Measurements from ENCODE around the gene ICAM2. TPM values are rescaled to one million over a fixed set of nuclear protein-coding genes. Genes with fewer than 3 reads are reported as not detected.

Gene ICAM2
- total RNA-seq, 4 donors from 2014 or later: 45.6 to 92.1 (median 69.8) TPM

- TF ChIP-seq CTCF (IDR thresholded peaks at IDR 0.05; ENCODE audit: low read depth): no peak
These were observed 2.2 kb upstream of the ICAM2 start for GRCh38 chr17:64022611-64023063.

GRCh38 chr17:64017381-64017980 is 3.0 kb downstream of the ICAM2 start:
- peak; percentile 41 for TF ChIP-seq CTCF (IDR thresholded peaks at IDR 0.05; ENCODE audit: low read depth)

- TF ChIP-seq CTCF (IDR thresholded peaks at IDR 0.05; ENCODE audit: low read depth): no peak
These were observed 3.5 kb downstream of the ICAM2 start for GRCh38 chr17:64016974-64017373.

- TF ChIP-seq CTCF (IDR thresholded peaks at IDR 0.05; ENCODE audit: low read depth): no peak
These were observed 4.1 kb downstream of the ICAM2 start for GRCh38 chr17:64016231-64016784.

GRCh38 chr17:64015447-64015846 is 5.0 kb downstream of the ICAM2 start:
- TF ChIP-seq CTCF (IDR thresholded peaks at IDR 0.05; ENCODE audit: low read depth): no peak

- TF ChIP-seq CTCF (IDR thresholded peaks at IDR 0.05; ENCODE audit: low read depth): no peak
These were observed 10.6 kb downstream of the ICAM2 start for GRCh38 chr17:64009571-64010402.

GRCh38 chr17:64008830-64009229 is 11.6 kb downstream of the ICAM2 start:
- TF ChIP-seq CTCF (IDR thresholded peaks at IDR 0.05; ENCODE audit: low read depth): no peak

Measured in subcutaneous adipose tissue (tissue), 4 donors.